Hematopoietic multipotent progenitor cell treated with erythropoietin and hydrocortisone succinate and interleukin-3 and kit ligand, for 15 days (in vitro differentiated cells): ENCODE results near the gene GFER.
"Not testable (repeated sequence)": the region's sequence is repeated elsewhere in the genome, so short reads cannot be mapped to it uniquely, and the experiment has no call there.

ENCODE experiments used
- DNase-seq: peaks from one replicate; pipeline ENCODE4 v3.0.0-alpha.2; 2015; ENCODE audit warnings: low spot score

GFER gene

GRCh38 chr16:2027024-2028010 lies 43.3 kb downstream of the GFER start:
- no peak for DNase-seq

GRCh38 chr16:2028146-2028545 lies 44.2 kb downstream of the GFER start:
- no peak for DNase-seq

- no peak for DNase-seq
Measured at GRCh38 chr16:2028620-2029220, 44.7 kb downstream of the GFER start.

GRCh38 chr16:2029350-2029749 lies 45.4 kb downstream of the GFER start:
- DNase-seq, result no peak

GRCh38 chr16:2030036-2030435 lies 46.0 kb downstream of the GFER start:
- no peak for DNase-seq

- DNase-seq, result no peak
Measured at GRCh38 chr16:2031081-2031577, 47.1 kb downstream of the GFER start.

GRCh38 chr16:2032285-2033056 lies 48.5 kb downstream of the GFER start:
- DNase-seq, result no peak

GRCh38 chr16:2033057-2033908 lies 49.3 kb downstream of the GFER start:
- DNase-seq, result no peak

- not testable (repeated sequence) for DNase-seq
Measured at GRCh38 chr16:2033909-2034695, 50.1 kb downstream of the GFER start.

- DNase-seq, result no peak
Measured at GRCh38 chr16:2034696-2035430, 50.9 kb downstream of the GFER start.

GRCh38 chr16:2035431-2036199 lies 51.6 kb downstream of the GFER start:
- no peak for DNase-seq

- DNase-seq, result no peak
Measured at GRCh38 chr16:2036200-2036966, 52.4 kb downstream of the GFER start.

GRCh38 chr16:2037115-2037514 lies 53.1 kb downstream of the GFER start:
- no peak for DNase-seq
